Occipital lobe (tissue), 2 donors: ENCODE measurements around the gene SUPT16H. TPM values are rescaled to one million over a fixed set of nuclear protein-coding genes. Genes with fewer than 3 reads are reported as not detected.
"Not testable (repeated sequence)": the region's sequence is repeated elsewhere in the genome, so short reads cannot be mapped to it uniquely, and the experiment has no call there.

Experiments used
- DNase-seq: peaks from one replicate; lab custom pipeline; 2025; lab: John Stamatoyannopoulos, UW
- total RNA-seq: library from RNA; depleted of rRNA; stranded (reverse); fragments of >200 nt; gene quantifications from one replicate; pipeline ENCODE4 v1.2.3, GENCODE V29; 2014

SUPT16H gene
- total RNA-seq, 1 donor from 2014 or later = 96.7 TPM

DNA sequence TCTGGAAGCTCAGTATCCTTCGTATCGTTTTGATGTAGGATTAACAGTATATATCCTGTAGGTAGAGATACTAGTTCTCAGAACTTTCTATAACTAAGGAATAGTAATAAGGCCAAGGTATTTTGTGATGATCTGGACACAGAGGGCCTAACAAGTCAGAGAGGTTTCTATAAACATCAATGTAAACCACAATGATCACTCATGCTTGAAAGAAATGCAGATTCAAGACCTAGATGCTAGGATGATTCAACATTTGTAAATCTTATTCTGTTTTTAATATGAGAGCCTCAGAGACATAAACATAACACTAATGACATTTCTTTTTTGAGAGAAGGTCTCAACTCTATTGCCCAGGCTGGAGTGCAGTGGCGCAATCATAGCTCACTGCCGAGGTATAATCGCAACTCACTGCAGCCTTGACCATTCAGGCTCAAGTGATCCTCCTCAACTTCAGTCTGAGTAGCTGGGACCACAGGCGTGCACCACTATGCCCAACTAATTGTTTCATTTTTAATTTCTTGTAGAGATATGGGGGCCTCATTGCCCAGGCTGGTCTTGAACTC lies 16.2 kb downstream of the SUPT16H start:
- DNase-seq = no peak

GRCh38 chr14:21356511-21356910 lies 27.3 kb downstream of the SUPT16H start:
- no peak for DNase-seq

DNA sequence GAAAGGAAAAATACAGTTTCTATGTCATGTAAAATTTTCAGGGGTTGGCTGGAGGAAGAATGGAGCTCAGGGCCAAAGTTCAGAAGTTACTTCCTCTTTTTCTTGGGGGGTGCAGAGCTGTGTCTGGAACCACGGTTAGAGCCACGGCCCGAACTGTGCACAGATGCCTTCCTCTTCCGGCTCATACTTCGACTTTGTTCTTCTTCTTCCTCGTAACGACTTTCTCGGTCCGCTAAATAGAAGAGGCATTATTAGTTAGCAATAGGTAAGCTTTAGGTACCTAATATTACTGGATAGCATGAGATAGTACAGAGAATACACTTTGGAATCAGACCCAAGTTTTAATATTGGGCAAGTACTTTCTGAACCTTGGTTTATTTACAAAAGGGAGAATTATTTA lies 31.2 kb downstream of the SUPT16H start:
- DNase-seq = no peak

DNA sequence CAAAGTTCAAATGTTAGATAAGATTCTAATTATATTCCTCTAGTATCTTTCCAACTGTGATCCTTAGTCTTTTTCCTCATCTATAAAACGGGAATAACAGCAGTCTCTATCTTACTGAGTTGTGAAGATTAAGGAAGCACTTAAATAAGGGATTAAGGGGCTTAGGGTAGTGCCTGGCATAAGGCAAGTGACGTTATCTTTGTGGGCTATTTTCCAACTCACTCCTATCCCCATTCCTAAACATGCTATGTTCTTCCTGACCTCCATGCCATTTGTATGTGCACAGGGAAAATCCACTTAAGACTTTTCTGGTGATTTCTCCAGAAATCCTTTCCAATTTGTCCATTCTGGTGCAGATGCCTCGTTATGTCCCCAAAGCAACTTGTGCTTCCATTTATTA lies 33.3 kb downstream of the SUPT16H start:
- no peak for DNase-seq

GRCh38 chr14:21347201-21347600 lies 36.6 kb downstream of the SUPT16H start:
- no peak for DNase-seq

DNA sequence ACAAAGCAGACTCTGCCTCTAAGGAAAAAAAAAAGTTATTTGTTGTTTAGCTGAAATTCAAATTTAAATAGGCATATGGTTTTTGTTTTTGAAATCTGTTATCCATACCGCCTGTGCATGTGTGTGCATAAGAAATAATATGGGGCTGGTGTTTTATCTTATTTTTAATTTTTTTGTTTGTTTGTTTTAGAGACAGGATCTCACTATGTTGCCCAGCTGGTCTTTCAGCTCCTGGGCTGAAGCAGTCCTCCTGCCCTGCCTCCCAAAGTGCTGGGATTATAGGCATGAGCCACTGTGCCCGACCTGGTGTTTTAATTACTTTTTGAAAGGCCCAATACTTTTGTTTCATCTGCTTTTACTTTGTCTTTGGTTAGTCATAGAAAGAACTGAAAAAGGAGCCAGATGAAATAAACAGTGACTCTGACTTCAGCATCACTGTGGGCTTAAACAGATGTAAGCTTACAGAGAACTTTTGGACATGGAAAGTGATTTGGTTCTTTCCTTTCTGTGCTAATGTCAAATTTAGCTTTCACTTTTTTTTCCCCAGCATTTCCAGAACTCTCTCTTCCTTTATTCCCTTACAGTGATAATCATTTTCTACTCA lies 37.2 kb downstream of the SUPT16H start:
- DNase-seq = no peak

DNA sequence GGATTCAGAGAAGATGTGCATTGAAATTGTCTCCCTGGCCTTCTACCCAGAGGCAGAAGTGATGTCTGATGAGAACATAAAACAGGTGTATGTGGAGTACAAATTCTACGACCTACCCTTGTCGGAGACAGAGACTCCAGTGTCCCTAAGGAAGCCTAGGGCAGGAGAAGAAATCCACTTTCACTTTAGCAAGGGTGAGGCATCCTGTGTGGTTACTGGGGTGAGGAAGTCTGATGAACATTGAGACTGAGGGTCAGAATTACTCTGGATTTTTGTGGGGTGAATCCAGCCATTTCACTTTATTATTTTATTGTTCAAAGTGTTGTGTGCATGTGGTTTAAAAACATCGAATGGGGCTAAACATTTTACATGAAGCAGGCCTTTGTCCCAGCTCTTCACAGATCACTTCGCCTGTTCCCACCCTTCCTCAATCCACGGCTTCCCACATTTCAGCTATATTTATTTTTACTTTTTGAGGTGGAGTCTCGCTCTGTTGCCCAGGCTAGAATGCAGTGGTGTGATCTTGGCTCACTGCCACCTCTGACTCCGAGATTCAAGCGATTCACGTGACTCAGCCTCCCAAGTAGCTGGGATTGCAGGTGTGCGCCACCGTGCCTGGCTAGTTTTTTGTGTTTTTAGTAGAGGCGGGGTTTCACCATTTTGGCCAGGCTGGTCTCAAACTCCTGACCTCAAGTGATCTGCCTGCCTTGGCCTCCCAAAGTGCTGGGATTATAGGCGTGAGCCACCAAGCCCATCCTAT lies 40.6 kb downstream of the SUPT16H start:
- DNase-seq = no peak

DNA sequence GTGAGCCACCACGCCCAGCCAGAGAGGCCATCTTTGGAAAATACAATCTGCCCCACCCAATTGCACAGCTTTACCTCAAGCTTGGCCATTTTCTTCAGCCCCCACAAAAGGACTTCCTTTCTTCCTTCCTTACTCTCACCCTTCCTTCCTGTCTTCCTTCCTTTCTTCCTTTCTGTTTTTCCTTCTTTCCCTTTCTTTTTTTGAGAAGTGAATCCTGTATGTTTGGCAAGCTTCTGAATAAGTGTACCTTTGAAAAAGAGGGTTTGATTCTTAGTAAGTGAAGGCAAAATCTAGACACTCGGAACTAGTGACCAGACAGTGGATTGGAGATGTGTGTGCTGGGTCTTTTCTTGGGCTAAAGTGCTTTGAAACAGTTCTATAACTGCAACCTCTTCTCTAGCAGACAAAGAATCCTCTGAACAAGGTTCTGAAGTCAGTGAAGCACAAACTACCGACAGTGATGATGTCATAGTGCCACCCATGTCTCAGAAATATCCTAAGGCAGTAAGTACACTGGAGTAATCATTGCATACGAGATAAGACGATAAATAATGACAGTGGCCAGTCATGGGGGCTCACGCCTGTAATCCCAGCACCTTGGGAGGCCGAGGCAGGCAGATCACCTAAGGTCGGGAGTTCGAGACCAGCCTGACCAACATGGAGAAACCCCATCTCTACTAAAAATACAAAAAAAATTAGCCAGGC lies 49.5 kb downstream of the SUPT16H start:
- DNase-seq = no peak

GRCh38 chr14:21332950-21333349 lies 50.9 kb downstream of the SUPT16H start:
- no peak for DNase-seq

DNA sequence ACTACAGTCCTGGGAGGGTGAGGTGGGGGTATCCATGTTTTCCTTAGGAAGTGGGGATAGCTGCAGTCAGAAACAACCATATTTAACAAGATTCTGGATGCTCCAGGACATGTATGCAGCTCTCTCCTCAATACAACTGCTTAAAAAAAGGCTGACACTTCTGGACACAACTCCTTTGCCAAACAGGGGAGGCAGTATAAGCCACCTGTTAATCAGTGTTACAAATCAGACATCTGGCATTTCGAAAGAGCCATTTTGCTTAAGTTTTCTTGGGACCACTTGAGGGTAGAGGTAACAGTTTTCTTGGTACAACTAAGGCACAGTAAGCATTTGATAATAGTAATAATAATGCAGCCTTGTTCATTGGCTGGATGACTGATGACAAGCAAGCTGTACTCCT lies 56.8 kb downstream of the SUPT16H start:
- no peak for DNase-seq

DNA sequence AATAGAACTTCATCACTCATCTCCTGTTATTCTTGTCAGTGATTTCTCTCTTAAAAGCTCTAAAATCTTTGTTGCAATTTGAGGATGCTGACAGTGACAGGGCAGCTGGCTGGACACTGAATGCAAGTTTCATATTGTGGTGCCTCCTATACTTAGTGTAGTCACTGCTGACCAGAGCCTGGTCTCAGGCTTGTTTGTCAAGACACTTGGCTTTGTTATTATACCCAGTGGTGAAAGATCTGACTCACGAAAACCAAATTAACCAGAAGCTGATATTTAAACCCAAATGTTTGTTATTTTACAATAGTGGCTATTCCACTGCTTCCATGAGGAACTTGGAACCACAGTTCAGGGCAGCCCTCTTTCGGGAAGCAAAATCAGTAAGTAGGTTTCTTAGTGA lies 61.1 kb downstream of the SUPT16H start:
- DNase-seq = no peak

GRCh38 chr14:21320913-21321312 lies 62.9 kb downstream of the SUPT16H start:
- no peak for DNase-seq

DNA sequence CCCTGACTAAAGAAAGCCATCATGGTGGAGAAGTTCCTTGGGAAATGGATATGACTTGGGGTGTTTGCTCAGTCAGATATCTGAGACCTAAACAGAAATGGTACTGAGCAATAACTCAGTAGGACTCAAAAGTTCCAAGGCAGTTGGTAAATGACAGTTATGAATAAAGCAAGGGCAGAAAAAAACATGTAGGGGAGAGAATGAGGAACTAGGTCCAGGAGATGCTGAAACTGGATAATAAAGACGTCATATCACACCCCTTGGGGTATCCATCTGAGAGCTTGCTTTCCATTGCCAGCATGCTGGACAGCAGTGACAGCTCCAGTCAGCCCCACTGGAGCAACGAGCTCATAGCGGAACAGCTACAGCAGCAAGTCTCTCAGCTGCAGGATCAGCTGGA lies 66.4 kb downstream of the SUPT16H start:
- DNase-seq = no peak

- no peak for DNase-seq
Observed at GRCh38 chr14:21313512-21313911, 70.3 kb downstream of the SUPT16H start.

DNA sequence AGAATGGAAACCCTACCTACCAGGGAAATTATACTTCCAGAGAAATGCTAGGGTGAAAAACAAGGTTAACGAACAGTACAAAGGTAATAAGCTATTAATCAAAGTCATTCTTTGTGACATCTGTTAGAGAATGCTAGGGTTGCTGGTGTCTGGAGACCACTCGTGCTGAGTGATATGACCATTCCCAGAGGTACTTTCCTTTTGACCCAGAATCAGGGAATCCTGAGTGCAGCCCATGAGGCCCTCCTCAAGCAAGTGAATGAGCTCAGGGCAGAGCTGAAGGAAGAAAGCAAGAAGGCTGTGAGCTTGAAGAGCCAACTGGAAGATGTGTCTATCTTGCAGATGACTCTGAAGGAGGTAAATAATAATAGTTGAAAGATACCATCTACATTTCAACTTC lies 72.2 kb downstream of the SUPT16H start:
- DNase-seq = no peak

GRCh38 chr14:21309956-21310355 lies 73.9 kb downstream of the SUPT16H start:
- no peak for DNase-seq

DNA sequence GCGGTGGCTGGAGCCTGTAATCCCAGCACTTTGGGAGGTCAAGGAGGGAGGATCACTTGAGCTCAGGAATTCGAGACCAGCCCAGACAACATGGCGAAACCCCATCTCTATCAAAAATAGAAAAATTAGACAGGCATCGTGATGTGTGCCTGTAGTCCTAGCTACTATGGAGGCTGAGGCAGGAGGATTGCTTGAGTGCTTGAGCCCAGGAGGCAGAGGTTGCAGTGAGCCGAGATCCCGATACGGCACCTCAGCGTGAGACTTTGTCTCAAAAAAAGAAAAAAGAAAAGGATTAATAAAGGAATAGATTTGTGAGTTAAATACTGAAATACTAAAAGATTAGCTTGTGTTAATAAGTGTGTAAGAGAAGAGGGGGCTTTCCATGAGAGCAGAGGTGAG lies 74.6 kb downstream of the SUPT16H start:
- no peak for DNase-seq

DNA sequence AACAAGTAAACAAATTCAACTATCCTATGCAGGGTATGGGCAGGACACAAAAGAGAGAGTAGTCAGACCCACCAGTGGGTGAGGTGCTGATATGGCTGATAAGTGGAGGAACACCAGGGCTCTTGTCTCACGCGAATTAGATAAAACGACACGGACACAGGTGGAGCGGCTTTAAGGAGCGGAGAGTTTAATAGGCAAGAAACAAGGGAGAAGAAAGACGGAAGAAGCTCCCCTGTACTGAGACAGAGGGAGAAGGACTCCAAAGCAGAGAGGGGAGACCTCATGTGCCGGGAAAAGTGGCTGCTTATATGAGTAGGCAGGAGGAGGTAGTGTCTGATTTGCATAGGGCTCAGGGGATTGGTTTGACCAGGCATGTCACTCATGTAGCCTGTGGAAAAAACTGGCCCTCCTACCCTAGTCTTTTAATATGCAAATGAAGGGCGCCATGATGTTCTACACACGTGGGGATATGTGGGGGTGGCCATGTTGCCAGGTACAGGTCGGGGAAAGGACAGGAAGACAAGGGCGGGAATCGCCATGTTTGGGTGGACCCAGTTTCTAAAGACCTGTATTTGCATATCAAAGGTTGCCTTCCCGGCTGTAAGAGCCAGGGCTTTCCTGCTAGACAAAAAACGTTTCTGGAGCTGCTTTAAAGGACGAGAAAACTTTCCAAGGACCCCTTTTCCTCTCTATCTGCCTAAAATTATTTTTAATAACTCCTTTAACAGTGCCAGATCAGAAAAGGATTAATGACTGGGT lies 75.2 kb downstream of the SUPT16H start:
- DNase-seq = peak; percentile 42

DNA sequence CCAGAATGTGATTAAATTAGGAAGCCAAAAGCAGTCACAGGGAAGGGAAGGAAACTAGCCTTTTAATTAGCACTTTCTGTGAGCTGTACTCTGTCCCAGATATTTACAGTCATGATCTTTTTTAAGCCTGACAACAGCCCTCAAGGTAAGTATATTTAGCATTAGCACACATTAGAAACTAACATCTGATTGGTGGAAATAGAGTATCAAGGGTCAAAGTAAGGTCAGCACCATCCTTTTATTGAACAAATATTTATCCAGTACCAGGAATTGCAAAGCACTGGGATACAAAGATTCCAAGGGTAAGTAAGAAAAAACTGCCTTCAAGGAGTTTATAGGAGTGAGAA lies 75.7 kb downstream of the SUPT16H start:
- DNase-seq = no peak

GRCh38 chr14:21307637-21308036 lies 76.2 kb downstream of the SUPT16H start:
- DNase-seq = no peak

- not testable (repeated sequence) for DNase-seq
Observed at GRCh38 chr14:21302836-21303140, 81.0 kb downstream of the SUPT16H start.
